Measurements from ENCODE around the gene ANAPC4. TPM values are rescaled to one million over a fixed set of nuclear protein-coding genes. Genes with fewer than 3 reads are reported as not detected.

ANAPC4 gene
- total and polyA plus RNA-seq, 2 donors (not counting 1 experiment from before 2014, with no cell fraction given) = 15.9 to 27.1 TPM

GRCh38 chr4:25358515-25359275, 18.4 kb upstream of the ANAPC4 start:
- Histone ChIP-seq H3K4me1 (ENCODE audit: control insufficient read depth, extremely low read depth, insufficient read depth, low read length) (no peaks in the 10 kb centered on the region), H3K27ac (ENCODE audit: insufficient read depth, low read length) (no peak overlapping the region), H3K36me3 (ENCODE audit: control insufficient read depth, insufficient read depth, low read length) (no peaks in the 10 kb centered on the region), H3K4me2 (ENCODE audit: extremely low read depth, insufficient read depth, low read length) (no peak overlapping the region), H3K9me3 (ENCODE audit: control insufficient read depth, insufficient read depth, low read depth, low read length) (no peaks in the 10 kb centered on the region), H4K20me1 (ENCODE audit: control insufficient read depth, extremely low read depth, insufficient read depth, low read length) (no peaks in the 10 kb centered on the region), H3K9ac (ENCODE audit: insufficient read depth, low read length) (no peak overlapping the region), H3K27me3 (ENCODE audit: control insufficient read depth, insufficient read depth, low read length) (no peaks in the 10 kb centered on the region), H2AFZ (ENCODE audit: low read length) (no peak overlapping the region), H3K79me2 (ENCODE audit: control insufficient read depth, insufficient read depth, low read length) (no peaks in the 10 kb centered on the region), H3K4me3 (replicated peaks in 1 of 4; ENCODE audit: control extremely low read depth in 1 of 4, insufficient read depth in 1 of 4, low read depth in 3 of 4, low read length in 4 of 4) (no peak overlapping the region)
- TF ChIP-seq EZH2 (IDR thresholded peaks at IDR 0.05; ENCODE audit: low read length, missing control alignments) = no peak
- TF ChIP-seq CTCF (conservative IDR thresholded peaks at IDR 0.05 in 1 of 2, IDR thresholded peaks at IDR 0.05 in 1 of 2; ENCODE audit: low read depth in 1 of 2, low read length in 2 of 2) = no peak
- no peak for DNase-seq (ENCODE audit: low read depth in 2 of 2)

GRCh38 chr4:25361253-25361652, 15.8 kb upstream of the ANAPC4 start:
- Histone ChIP-seq H3K9ac (ENCODE audit: insufficient read depth, low read length) (no peak overlapping the region), H2AFZ (ENCODE audit: low read length) (no peak overlapping the region), H3K9me3 (ENCODE audit: control insufficient read depth, insufficient read depth, low read depth, low read length) (no peaks in the 10 kb centered on the region), H3K27ac (ENCODE audit: insufficient read depth, low read length) (no peak overlapping the region), H3K4me3 (replicated peaks in 1 of 4; ENCODE audit: control extremely low read depth in 1 of 4, insufficient read depth in 1 of 4, low read depth in 3 of 4, low read length in 4 of 4) (no peak overlapping the region), H3K79me2 (ENCODE audit: control insufficient read depth, insufficient read depth, low read length) (no peaks in the 10 kb centered on the region), H4K20me1 (ENCODE audit: control insufficient read depth, extremely low read depth, insufficient read depth, low read length) (no peaks in the 10 kb centered on the region), H3K36me3 (ENCODE audit: control insufficient read depth, insufficient read depth, low read length) (no peaks in the 10 kb centered on the region), H3K4me2 (ENCODE audit: extremely low read depth, insufficient read depth, low read length) (no peak overlapping the region), H3K4me1 (ENCODE audit: control insufficient read depth, extremely low read depth, insufficient read depth, low read length) (no peaks in the 10 kb centered on the region), H3K27me3 (ENCODE audit: control insufficient read depth, insufficient read depth, low read length) (no peaks in the 10 kb centered on the region)
- TF ChIP-seq EZH2 (IDR thresholded peaks at IDR 0.05; ENCODE audit: low read length, missing control alignments) = no peak
- no peak for TF ChIP-seq CTCF (conservative IDR thresholded peaks at IDR 0.05 in 1 of 2, IDR thresholded peaks at IDR 0.05 in 1 of 2; ENCODE audit: low read depth in 1 of 2, low read length in 2 of 2)
- DNase-seq (ENCODE audit: low read depth in 2 of 2) = no peak

- no peak overlapping the region for H2AFZ ChIP-seq (ENCODE audit: low read length)
- peak; percentile 37 to 71 for DNase-seq (ENCODE audit: low read depth in 2 of 2)
- H4K20me1 ChIP-seq (ENCODE audit: control insufficient read depth, extremely low read depth, insufficient read depth, low read length) = no peaks in the 10 kb centered on the region
- H3K4me2 ChIP-seq (ENCODE audit: extremely low read depth, insufficient read depth, low read length) = no peak overlapping the region
- no peaks in the 10 kb centered on the region for H3K79me2 ChIP-seq (ENCODE audit: control insufficient read depth, insufficient read depth, low read length)
- peaks cover 2% of the 10 kb centered on the region for H3K36me3 ChIP-seq (ENCODE audit: control insufficient read depth, insufficient read depth, low read length)
- TF ChIP-seq EZH2 (IDR thresholded peaks at IDR 0.05; ENCODE audit: low read length, missing control alignments) = no peak
- TF ChIP-seq CTCF (conservative IDR thresholded peaks at IDR 0.05 in 1 of 2, IDR thresholded peaks at IDR 0.05 in 1 of 2; ENCODE audit: low read depth in 1 of 2, low read length in 2 of 2) = peak; percentile 28 to 54
- H3K9ac ChIP-seq (ENCODE audit: insufficient read depth, low read length) = no peak overlapping the region
- H3K4me3 ChIP-seq (replicated peaks in 1 of 4; ENCODE audit: control extremely low read depth in 1 of 4, insufficient read depth in 1 of 4, low read depth in 3 of 4, low read length in 4 of 4) = no peak overlapping the region
- H3K27me3 ChIP-seq (ENCODE audit: control insufficient read depth, insufficient read depth, low read length) = no peaks in the 10 kb centered on the region
- H3K27ac ChIP-seq (ENCODE audit: insufficient read depth, low read length) = no peak overlapping the region
- no peaks in the 10 kb centered on the region for H3K4me1 ChIP-seq (ENCODE audit: control insufficient read depth, extremely low read depth, insufficient read depth, low read length)
- no peaks in the 10 kb centered on the region for H3K9me3 ChIP-seq (ENCODE audit: control insufficient read depth, insufficient read depth, low read depth, low read length)
Measured at GRCh38 chr4:25367004-25367621, 9.9 kb upstream of the ANAPC4 start.

Measured in fibroblast of lung (primary cell).